Nephron (organoid): ENCODE results near the gene ELMO3.

ENCODE experiments used
- H3K27ac Mint-ChIP-seq, 3 experiments: 2 replicates each; pipeline ENCODE4 v1.8.0; 2020; ENCODE audit warnings: mixed read lengths in 3 of 3, mild to moderate bottlenecking in 2 of 3, moderate library complexity in 1 of 3
- H3K27me3 Mint-ChIP-seq: 2 replicates; pipeline ENCODE4 v1.8.0; 2021; ENCODE audit warnings: low read depth, mild to moderate bottlenecking, moderate library complexity, mixed read lengths
- H3K36me3 Mint-ChIP-seq: 2 replicates; pipeline ENCODE4 v1.8.0; 2020; ENCODE audit warnings: low read depth, mixed read lengths
- H3K4me1 Mint-ChIP-seq: 2 replicates; pipeline ENCODE4 v1.8.0; 2020; ENCODE audit warnings: mixed read lengths
- H3K4me3 Mint-ChIP-seq, 3 experiments: 2 replicates each; pipeline ENCODE4 v1.8.0; 2020; ENCODE audit warnings: mild to moderate bottlenecking in 3 of 3, mixed read lengths in 3 of 3, moderate library complexity in 2 of 3
- H3K9me3 Mint-ChIP-seq: 2 replicates; pipeline ENCODE4 v1.8.0; 2020; ENCODE audit warnings: mixed read lengths
- CTCF ChIP-seq, 3 experiments: fragments of 200-600 bp; sonication (generic); IDR thresholded peaks; one replicate each; pipeline ENCODE4 v1.5.0; 2021; ENCODE audit warnings: antibody characterized with exemption in 3 of 3; ENCODE audit not compliant: unreplicated experiment in 3 of 3

ELMO3 gene

GRCh38 chr16:67191995-67192681 is 6.8 kb upstream of the ELMO3 start, which contains the start of gene E2F4:
E2F4 (plus strand) TSS chr16:67192155; CDS start chr16:67192228, 73 bp downstream.
- peaks cover 30% of the 10 kb centered on the region for H3K36me3 Mint-ChIP-seq

GRCh38 chr16:67192781-67193361 is 6.1 kb upstream of the ELMO3 start:
- H3K4me1 Mint-ChIP-seq, result peaks cover 34% of the 10 kb centered on the region
- H3K4me3 Mint-ChIP-seq, result peak overlapping the region; percentile 86 to 93 (median 89)
- H3K9me3 Mint-ChIP-seq, result no peaks in the 10 kb centered on the region
- no peak for TF ChIP-seq CTCF (IDR thresholded peaks at IDR 0.05; ENCODE audit: unreplicated experiment in 3 of 3)
- H3K27ac Mint-ChIP-seq, result no peak overlapping the region
- H3K36me3 Mint-ChIP-seq, result peaks cover 32% of the 10 kb centered on the region
- no peaks in the 10 kb centered on the region for H3K27me3 Mint-ChIP-seq

More at GRCh38 chr16:67191995-67192681, 6.8 kb upstream of the ELMO3 start, which contains the start of gene E2F4:
- no peaks in the 10 kb centered on the region for H3K27me3 Mint-ChIP-seq
- peaks cover 34% of the 10 kb centered on the region for H3K4me1 Mint-ChIP-seq
- TF ChIP-seq CTCF (IDR thresholded peaks at IDR 0.05; ENCODE audit: unreplicated experiment in 3 of 3), result no peak
- peak within 1 kb of the TSS; percentile 86 to 93 (median 89) for H3K4me3 Mint-ChIP-seq
- H3K27ac Mint-ChIP-seq, result peak within 1 kb of the TSS; percentile 2 to 86 (median 67)
- H3K9me3 Mint-ChIP-seq, result no peaks in the 10 kb centered on the region

GRCh38 chr16:67193536-67193935 is 5.4 kb upstream of the ELMO3 start:
- peaks cover 34% of the 10 kb centered on the region for H3K4me1 Mint-ChIP-seq
- no peaks in the 10 kb centered on the region for H3K9me3 Mint-ChIP-seq
- H3K4me3 Mint-ChIP-seq, result peak overlapping the region; percentile 86 to 93 (median 89)
- H3K27me3 Mint-ChIP-seq, result peaks cover 5% of the 10 kb centered on the region
- TF ChIP-seq CTCF (IDR thresholded peaks at IDR 0.05; ENCODE audit: unreplicated experiment in 3 of 3), result no peak
- peaks cover 36% of the 10 kb centered on the region for H3K36me3 Mint-ChIP-seq
- peak overlapping the region in 1 of 3 experiments; percentile 61 for H3K27ac Mint-ChIP-seq

- Mint-ChIP-seq H3K36me3 (peaks cover 36% of the 10 kb centered on the region), H3K27ac (peak overlapping the region in 1 of 3 experiments; percentile 61)
Measured at GRCh38 chr16:67194260-67194659, 4.7 kb upstream of the ELMO3 start.

GRCh38 chr16:67195676-67196075 is 3.3 kb upstream of the ELMO3 start:
- H3K27ac Mint-ChIP-seq, result no peak overlapping the region
- peak overlapping the region; percentile 63 to 93 (median 86) for H3K4me3 Mint-ChIP-seq
- peaks cover 5% of the 10 kb centered on the region for H3K27me3 Mint-ChIP-seq
- no peaks in the 10 kb centered on the region for H3K9me3 Mint-ChIP-seq
- H3K4me1 Mint-ChIP-seq, result peaks cover 34% of the 10 kb centered on the region
- H3K36me3 Mint-ChIP-seq, result peaks cover 39% of the 10 kb centered on the region
- TF ChIP-seq CTCF (IDR thresholded peaks at IDR 0.05; ENCODE audit: unreplicated experiment in 3 of 3), result no peak

More at GRCh38 chr16:67194260-67194659, 4.7 kb upstream of the ELMO3 start:
- H3K4me1 Mint-ChIP-seq, result peaks cover 34% of the 10 kb centered on the region
- H3K9me3 Mint-ChIP-seq, result no peaks in the 10 kb centered on the region
- TF ChIP-seq CTCF (IDR thresholded peaks at IDR 0.05; ENCODE audit: unreplicated experiment in 3 of 3), result no peak
- H3K27me3 Mint-ChIP-seq, result peaks cover 5% of the 10 kb centered on the region
- H3K4me3 Mint-ChIP-seq, result peak overlapping the region; percentile 86 to 93 (median 89)
